Left ventricle myocardium superior (tissue), 1 donor: ENCODE results near the gene FBP2. TPM values are rescaled to one million over a fixed set of nuclear protein-coding genes. Genes with fewer than 3 reads are reported as not detected.
"Not testable (repeated sequence)": the region's sequence is repeated elsewhere in the genome, so short reads cannot be mapped to it uniquely, and the experiment has no call there.

Experiments
- ATAC-seq: fragments of 200-7000 bp; cut with Tn5 transposase; one replicate; pipeline ENCODE4 v1.9.1; 2020; ENCODE audit warnings: mild to moderate bottlenecking, moderate library complexity
- DNase-seq: peaks from one replicate; pipeline ENCODE4 v3.0.0-alpha.2; 2020
- intact Hi-C: fragments of 100-400 bp; cut with micrococcal nuclease; formaldehyde crosslinking; loops from one replicate; pipeline ENCODE4 v1.11.0; 2022
- total RNA-seq: library from RNA; stranded (reverse); fragmentation: NEBNext Ultra II Directional; extraction: Animal tissue kit (Norgen Biotek cat#: 25700); gene quantifications from one replicate; pipeline ENCODE4 v1.2.1, GENCODE V29; 2021
- donor health status: DM: no; HTN: yes; CAD: no; lungs with severe emphysema.

The FBP2 gene
- total RNA-seq, 1 donor from 2014 or later: not detected

DNA sequence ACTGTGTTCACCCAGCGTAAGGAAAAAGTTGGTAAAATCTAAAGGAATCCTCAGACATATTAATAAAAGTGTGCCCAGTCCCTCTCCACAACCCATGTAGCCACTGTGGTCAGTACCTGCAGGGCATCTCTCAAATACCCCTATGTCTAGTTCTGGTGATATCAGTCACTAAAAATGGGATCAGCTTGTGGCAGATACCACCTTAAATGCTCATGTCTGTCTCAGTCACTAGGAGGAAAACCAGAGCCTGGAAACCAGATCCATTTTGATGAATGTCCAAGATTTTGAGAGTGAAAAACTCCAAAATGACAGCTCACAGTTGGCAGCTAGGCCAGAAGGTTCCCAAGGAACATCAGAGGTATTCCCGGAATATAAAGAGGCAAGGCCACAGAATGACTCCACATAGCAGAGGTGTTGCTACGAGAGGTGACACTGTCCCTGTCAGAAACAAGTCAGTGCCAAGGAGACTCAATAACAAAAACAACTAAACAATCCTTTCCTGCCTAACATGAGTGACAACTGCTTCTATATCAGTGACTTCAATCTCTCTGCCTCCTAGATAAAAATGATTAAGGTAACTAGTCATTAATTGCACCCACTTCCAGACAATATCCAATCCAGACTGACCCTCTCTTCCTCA lies 25.3 kb downstream of the FBP2 start:
- intact Hi-C loops: no loop called here
- peak; percentile 80 for ATAC-seq
- no peak for DNase-seq

DNA sequence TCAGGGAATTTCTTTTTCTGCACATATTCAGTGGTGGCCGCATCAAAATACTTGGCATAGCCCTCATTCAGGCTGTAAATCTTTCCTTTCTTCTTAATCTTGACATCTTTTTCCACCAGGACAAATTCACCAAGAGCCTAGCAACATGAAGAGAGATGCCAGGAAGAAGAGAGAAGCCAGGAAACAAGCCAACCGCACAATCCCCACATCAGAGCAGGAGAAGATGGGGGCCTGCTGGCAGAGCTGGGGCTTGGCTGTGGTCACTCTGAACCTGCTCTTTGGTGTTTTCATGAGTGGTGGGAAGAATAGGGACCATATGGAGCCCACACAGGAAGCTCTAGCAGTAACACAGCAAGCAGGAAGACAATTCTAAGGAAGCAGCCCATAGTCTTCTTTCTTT lies 26.4 kb downstream of the FBP2 start:
- intact Hi-C loops: no loop called here
- DNase-seq (no peak), ATAC-seq (no peak)

DNA sequence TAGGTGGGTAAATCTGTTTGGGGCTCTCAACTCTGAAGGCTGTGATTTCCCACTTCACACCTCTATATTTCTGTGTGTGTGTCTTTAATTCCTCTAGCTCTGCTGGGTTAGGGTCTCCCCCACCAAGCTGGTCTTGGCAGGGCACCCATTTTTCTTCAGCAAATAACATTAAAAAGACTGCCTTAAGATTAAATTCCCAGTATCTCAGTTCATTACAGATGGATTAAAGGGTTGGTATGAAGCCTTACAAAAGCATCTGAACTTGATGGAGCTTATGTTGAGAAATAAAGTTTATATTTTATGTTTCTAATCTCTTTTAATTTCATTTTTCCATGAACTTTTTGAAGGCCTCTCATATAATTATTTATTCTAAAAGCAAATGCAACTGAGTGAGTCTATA lies 27.1 kb downstream of the FBP2 start:
- no peak for ATAC-seq

DNA sequence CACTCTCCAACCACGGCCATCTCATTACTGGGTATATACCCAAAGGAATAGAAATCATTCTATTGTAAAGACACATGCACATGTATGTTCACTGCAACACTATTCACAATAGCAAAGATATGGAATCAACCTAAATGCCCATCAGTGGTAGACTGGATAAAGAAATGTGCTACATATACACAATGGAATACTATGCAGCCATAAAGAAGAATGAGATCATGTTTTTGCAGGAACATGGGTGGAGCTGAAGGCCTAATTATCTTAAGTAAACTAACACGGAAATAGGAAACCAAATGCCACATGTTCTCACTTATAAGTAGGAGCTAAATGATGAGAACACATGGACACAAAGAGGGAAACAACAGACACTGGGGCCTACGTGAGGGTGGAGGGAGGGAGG lies 29.3 kb downstream of the FBP2 start:
- DNase-seq, intact Hi-C loops, ATAC-seq: not testable (repeated sequence)

More for the DNA sequence above, 27.1 kb downstream of the FBP2 start:
- intact Hi-C loops: no loop called here
- DNase-seq: no peak

DNA sequence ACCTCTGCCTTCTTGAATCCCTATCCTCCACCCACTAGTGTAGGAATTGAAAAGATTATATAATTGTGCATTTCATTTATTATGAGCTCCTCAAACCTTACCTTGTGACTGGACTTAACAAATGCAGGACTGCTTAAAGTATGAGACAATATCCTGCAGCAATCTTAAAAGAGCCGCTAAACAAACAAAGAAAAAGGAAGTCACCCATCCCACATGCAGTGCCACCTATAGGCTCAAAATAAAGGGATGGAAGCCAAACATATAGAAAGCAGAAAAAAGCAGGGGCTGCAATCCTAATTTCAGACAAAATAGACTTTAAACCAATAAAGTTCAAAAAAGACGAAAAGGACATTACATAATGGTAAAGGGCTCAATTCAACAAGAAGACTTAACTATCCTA lies 30.1 kb downstream of the FBP2 start:
- DNase-seq (no peak), ATAC-seq (no peak)
- intact Hi-C loops: no loop called here

DNA sequence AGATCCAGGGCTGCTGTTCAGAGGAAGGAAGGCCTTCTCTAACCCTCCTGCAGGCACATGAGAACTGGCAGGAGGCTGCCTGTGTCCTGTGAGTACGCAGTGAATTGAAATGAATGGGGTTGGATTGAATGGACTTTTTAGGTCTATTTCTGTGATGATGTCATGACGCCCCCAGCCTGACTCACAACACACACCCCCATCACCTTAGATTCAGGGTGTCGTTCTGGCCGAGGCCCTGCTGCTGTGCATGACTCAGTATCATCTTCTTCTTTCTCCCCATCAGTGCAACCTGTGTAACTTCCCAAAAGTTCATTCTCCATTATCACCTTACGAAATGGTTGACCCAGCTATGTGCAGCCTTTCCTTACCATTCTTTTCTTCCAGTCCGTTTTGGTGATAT lies 33.4 kb downstream of the FBP2 start:
- ATAC-seq (no peak), DNase-seq (no peak)
- intact Hi-C loops: no loop called here

DNA sequence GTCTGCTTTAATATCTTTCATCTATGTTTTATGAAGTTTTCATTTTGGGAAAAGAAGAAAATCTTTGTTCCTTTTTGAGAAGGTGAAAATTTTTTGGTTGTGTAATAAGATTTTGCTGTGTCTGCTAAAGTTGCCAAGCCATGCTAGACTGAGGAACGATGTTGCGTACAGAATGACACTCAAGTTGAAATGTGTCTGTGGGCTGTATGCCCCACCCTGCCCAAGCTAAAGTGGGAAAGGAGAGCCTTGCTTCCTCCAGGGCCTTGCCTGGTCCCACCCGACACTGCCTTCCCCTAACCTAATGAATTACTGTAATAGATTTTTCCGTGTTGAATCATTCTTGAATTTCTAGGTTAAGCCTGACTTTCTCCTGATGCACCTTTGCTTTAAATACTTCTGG lies 36.2 kb downstream of the FBP2 start:
- no peak for DNase-seq
- no peak for ATAC-seq
- intact Hi-C loops: no loop called here

DNA sequence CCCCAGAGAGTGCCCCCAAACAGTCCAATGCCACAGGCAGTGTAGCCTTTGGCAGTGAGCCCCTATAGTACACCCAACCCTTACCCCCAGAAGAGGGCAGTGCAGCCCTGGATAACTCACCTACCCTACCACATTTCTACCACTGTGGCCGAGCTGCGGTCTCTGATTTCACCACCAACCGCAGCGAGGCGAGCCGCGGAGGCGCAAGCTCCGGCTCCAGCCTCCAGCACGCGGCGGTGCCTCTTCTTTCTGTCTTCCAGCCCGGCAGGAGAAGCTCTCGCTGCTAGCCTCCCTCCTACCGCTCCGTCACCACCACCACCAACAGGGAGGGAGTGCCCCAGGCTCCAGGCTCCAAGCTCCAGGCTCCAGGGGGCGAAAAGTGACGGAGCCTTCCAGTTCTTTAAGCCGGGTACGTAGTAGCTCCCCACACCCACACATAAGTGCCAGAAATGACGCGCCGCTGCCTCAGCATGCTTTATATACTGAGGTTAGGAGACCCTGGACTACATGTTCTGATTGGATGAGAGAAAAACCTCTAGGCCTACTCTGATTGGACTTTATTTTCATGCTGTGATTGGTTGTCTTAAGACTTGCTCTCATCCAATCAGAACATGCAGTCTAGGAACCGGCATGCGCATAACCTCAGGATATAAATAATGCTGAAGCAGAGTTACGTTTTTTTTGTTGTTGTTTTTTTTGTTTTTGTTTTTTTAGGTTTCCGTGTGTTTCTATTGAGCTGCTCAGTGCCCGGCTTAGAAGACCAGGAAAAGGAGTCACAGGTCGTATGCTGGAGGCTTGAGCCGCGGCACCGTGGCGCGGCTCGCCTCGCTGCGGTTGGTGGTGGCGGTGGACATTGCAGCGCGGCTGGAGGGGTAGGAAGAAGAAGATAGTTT lies 38.9 kb downstream of the FBP2 start, which contains the start of gene PCAT7:
Gene PCAT7 (plus strand): TSS at position 645 of the 893 bp plus-strand sequence.
- DNase-seq (peak; percentile 49), ATAC-seq (peak; percentile 91)
- intact Hi-C loops: no loop called here

DNA sequence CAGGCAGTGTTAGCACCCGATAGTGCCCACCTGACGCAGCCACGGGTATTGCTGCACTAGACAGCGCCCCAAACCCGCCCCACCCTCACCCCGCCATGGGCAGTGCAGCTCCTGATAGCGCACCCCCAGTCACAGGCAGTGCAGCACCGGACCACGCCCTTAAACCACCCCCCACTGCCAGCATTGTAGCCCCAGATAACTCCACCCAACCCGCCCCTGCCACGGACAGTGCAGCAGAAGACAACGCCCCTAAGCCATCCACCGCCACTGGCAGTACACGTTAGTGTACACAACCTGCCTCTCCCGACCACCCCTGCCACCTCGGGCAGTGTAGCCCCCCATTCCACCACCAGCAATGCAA lies 39.6 kb downstream of the FBP2 start:
- no peak for DNase-seq
- no peak for ATAC-seq
- intact Hi-C loops: no loop called here

DNA sequence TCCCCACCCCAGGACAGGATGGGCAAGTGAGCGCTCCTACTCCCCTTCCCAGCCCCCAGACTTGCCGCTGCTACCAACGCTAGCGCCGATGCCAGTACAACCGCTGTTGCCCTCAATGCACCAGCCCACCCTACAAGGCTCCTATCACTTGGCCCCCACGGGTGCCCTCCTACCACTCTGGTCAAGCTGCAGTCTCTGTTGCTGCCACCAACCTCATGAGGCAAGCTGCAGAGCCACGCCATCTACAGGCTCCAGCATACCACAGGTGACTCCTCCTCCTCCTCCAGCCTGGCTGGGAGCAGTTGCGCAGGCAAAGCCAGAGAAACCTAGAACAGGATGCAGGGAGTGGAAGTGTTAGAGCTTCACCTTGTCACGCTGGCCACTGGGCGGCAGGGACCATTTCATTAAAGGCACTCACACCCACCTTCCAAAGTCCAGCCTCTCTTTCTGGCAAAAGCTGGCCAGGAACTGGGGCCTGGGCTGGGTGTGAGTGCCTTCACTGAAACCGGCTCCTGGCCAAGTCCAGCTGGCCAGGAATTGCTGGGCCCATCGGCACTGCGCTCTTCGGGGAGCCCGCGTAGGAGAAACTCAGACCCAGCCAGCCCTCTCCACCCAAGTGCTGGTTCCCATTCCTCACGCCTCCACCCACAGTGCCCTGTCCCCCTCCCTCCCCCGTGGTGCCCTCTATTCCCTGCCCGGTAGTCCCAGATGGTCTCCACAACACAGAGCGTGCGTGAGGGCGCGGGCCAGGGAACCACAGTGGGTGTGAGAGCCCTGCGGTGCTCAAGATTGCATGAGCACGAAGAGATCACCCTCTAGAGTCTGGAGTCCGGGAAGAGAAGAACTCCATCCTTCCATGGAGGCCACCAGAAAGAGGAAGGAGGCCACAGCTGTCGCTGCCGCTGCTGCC lies 40.3 kb downstream of the FBP2 start:
- intact Hi-C loops: no loop called here
- DNase-seq (no peak), ATAC-seq (no peak)

DNA sequence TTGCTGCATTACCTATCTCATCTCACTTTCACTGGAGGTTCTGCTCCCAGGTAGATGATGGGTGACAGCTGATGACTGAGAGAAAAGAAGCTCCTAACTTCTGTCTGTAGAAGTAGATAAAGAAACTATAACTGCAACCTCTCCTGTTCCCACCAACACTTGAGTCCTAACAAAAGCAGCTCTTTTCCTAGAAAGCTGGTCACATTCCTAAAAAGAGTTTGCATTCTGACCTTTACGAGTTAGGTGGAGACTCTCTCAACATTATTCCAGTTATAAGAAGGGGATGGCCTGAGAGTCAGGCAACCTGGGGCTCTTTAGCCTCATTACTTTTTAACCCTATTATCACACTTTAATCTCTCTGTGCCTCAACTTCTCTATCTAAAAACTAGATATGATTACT lies 47.7 kb downstream of the FBP2 start:
- DNase-seq: no peak
- intact Hi-C loops: no loop called here
- no peak for ATAC-seq

DNA sequence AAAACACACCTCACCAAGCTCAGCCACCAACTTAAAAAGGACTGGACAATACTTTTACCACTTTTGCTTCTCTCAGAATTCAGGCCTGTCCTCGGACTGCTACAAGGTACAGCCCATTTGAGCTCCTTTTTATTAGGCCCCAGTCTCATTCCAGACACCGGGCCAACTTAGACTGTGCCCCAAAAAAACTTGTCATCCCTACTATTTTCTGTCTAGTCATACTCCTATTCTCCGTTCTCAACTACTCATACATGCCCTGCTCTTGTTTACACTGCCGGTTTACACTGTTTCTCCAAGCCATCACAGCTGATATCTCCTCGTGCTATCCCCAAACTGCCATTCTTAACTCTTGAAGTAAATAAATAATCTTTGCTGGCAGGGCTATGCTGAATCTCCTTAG lies 49.3 kb downstream of the FBP2 start:
- DNase-seq, intact Hi-C loops, ATAC-seq: not testable (repeated sequence)

DNA sequence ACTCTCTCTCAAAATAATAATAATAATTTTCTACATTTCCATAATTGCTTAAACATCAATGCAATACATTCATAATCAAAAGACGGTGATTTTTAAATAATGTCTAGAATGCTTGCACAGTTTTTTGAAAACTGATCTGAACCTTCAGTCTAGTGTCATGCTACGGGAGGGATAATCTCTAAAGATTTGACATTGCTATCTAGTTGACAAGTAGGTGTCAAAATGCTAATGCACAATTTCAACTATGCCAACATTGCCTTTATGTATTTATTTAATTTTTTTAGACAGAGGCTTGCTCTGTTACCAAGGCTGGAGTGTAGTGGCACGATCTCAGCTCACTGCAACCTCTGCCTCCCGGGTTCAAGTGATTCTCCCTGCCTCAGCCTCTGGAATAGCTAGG lies 54.7 kb downstream of the FBP2 start:
- intact Hi-C loops: no loop called here
- no peak for DNase-seq
- no peak for ATAC-seq

DNA sequence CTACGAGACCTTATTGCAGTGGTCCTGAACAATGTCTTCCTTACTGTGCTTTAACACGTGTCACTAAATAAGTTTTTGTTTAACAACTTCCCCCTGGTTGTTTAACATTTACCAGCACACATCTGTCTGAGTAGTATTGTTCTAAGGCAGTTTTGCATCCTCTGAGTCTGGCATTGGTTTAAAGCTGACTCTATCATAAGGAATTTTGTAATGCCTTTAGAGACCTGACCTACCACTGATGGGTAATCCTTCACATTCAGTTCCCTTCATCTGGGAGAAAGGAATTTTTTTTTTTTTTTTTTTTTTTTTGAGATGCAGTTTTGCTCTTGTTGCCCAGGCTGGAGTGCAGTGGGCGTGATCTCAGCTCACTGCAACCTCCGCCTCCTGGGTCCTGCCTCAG lies 58.7 kb downstream of the FBP2 start:
- intact Hi-C loops: no loop called here
- DNase-seq: no peak

DNA sequence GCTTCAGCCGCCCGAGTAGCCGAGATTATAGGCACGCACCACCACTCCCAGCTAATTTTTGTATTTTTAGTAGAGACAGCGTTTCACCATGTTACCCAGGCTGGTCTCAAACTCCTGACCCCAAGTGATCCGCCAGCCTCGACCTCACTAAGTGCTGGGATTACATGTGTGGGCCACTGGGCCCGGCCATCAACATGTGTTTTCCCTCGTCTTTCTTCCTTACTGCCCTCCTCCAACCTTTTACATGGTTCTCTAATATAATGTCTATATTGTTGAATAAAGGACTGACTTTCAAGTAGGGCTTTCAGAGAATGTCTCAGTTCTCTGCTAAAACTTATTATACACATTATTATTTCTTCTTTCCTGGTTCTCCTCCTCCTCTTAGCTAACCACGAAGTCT lies 60.0 kb downstream of the FBP2 start:
- DNase-seq: no peak
- intact Hi-C loops: no loop called here
- no peak for ATAC-seq

More for the DNA sequence above, 58.7 kb downstream of the FBP2 start:
- ATAC-seq: no peak

DNA sequence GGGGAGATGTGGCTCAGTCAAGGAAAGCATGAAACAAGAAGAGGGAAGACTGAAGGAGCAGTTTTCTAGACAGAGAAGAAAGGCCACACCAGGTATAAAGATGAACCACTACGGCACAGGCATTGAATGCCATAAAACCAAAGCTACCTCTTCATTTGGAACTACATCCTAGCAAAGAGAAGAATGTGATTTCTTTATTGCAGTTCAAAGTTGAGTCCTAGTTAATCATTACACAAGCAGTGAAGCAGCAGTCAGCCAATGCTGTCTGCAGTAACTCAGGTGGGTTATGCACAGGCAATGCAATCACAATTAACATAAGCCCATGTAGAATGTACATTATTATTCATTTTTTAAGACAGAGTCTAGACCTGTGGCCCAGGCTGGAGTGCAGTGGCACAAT lies 60.5 kb downstream of the FBP2 start:
- DNase-seq (no peak), ATAC-seq (no peak)
- intact Hi-C loops: no loop called here

DNA sequence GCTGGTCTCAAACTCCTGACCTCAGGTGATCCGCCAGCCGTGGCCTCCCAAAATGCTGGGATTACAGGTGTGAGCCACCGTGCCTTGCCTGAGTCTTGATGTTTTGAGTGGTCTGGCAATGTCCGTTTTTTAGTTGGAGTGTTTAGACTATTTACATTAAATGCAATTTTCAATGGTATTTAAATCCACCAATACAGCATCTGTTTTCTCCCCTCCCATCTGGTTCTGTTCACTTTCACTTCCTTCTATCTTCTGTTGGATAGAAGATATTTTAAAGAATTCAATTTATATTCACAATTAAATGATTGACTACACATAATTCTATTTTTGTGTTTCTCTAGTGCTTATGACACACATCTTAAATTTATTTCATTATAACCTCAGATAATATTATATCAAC lies 64.7 kb downstream of the FBP2 start:
- intact Hi-C loops: no loop called here
- no peak for ATAC-seq

DNA sequence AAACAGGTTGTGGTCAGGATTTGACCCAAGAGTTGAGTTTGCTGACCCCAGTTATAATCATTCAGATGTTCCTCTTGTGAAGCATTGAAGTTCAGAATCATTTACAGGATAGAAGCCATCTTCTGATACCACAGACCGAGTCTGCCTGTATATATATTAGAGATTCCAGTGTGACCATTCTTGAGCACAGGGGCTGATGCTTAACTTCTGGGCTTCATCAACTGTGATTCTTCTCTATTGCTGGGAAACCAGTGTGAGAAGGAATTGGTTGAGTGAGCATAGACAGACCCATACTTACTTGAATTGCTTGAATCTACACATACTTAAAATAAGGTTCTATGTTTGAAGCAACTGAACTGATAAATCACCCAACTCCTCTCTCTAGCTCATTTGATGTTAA lies 66.7 kb downstream of the FBP2 start:
- ATAC-seq (no peak), DNase-seq (no peak)
- intact Hi-C loops: no loop called here

More for the DNA sequence above, 64.7 kb downstream of the FBP2 start:
- DNase-seq: no peak

DNA sequence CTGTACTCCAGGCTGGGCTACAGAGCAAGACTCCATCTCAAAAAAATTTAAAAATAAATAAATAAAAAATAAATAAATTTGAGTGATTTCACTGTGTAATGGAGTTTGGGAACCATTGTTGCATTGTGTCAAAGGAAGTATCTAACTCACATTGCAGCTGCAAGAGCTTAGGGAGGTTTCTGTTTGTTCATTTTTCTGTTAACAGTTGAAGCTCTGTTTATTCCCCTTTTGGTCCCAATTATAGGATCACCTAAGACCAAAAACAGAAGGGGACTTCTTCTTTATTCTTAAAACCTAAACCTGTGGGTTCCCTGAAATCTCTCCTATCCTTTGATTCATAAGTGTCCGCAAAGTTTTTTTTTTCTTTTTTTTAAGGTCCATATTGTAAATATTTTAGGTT lies 67.4 kb downstream of the FBP2 start:
- ATAC-seq (no peak), DNase-seq (no peak)
- intact Hi-C loops: no loop called here
